ENCODE measurements around the gene RAD51B.
"Not testable (repeated sequence)": the region's sequence is repeated elsewhere in the genome, so short reads cannot be mapped to it uniquely, and the experiment has no call there.

RAD51B gene

DNA sequence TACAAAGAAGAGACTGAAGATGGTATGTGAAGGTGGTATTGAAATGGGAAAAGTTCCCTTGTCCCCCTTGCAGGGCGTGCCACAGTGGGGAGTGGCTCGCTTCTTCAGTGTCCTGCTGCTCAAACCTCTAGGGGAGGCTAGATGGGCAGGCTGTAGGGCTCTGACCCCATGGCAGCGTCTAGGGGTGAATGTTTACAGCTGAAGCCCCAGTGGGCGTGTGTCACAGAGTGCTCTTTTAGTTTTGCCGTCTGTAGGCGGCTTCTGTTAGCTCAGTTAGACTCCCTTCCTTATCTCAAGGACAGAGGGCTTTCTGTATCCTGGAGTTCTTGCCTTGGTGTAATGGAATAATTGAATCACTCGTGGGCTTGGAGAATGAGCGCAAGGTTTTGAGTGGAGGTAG lies 266.2 kb downstream of the RAD51B start:
- no peak for DNase-seq

DNA sequence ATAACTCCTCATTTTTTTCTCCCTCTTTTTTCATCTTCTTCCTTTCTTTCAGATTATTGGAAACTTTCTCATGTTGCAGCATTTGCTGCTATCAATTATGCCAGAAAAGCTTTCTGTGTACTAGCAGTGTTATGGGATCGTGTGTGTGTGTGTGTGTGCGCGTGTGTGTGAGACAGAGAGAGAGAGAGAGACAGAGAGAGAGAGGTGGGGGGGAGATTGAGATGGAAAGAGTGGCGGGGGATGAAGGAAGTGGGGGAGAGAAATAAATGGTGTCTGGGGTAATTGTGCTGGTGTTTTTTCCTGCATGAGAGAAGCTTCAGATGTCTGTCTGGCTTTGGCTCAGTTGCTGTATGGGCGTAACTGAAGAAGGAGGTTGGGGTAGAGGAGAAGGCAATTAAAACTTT lies 268.9 kb downstream of the RAD51B start:
- DNase-seq = no peak

DNA sequence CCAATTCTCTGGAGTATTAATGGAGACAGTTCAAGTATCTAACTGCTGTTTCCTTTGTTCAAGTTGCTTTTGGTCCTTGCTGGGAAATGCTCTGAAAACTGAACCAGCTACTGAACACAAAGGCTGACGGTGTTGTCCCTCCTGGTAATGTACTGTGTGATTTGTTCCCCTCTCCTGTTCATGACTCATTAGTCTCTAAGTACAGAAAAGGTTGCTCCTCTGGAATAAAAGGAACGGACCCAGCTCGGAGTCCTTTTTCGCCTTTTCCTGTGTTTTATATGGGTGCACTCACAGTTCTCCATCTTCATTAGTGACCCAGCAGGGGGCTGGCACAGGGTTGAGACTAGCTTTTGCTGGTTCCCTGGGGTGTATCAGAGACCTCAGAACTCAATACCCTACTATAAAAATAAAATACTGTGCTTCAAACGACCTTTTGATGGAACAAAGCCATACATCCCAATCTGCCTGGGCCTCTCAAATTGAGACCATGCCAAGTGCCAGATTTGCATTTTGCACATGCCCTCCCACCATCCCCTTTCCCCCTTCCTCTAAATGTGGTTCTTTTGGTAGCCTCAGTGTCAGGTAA lies 269.7 kb downstream of the RAD51B start:
- no peak for DNase-seq

DNA sequence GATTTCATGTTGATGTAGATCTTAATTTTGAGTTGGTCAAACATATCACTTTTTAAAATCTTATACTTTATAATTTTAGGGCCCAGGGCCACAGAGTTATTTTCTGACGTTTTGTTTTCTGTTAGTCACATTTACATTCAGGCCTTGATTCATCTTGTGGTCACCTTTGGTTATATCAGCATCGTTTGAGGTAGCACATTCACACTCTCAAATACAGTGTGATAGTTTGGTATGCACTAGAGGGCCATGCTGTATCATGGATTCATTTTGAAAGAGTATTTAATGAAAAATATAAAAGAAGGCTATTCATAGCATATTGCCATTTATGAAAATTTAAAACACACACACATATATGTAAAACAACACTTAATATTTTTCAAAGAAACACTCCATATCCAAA lies 274.6 kb downstream of the RAD51B start:
- no peak for DNase-seq

DNA sequence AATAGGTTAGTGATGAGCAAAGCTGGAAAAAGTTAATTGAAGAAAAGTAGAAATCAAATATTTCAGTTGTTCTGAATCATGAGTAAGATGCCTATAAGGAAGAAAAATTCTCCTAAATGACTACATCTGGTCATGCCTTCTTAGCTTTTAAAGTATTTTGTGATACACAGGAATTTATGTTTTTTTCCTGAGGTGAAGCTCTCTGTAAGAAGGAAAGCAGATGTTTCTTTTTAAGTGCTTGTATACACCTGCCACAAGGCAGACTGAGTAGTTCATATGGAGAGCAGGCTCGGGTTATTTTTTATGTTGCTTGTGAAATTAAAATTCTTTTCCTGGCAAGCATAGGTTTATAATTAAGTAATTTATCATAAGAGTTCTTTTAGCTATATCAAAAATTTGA lies 275.2 kb downstream of the RAD51B start:
- no peak for DNase-seq

DNA sequence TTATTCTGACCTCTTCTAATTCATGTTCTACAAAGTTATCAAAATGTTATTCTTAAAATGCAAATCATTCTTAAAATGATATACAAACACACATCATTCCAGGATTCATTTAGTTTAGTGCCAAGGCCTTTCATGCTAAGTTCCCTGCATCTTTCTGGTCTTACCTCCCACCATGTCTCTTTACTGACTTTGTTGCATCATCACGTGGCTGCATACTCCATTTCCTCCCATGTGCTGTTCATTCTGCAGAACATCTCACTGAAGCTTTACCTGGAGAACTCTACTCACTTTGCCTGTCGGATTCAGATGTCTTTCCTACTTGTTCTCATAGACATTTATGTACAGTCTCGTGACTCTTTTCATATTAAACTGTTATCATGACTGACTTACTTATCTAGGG lies 278.1 kb downstream of the RAD51B start:
- DNase-seq = no peak

DNA sequence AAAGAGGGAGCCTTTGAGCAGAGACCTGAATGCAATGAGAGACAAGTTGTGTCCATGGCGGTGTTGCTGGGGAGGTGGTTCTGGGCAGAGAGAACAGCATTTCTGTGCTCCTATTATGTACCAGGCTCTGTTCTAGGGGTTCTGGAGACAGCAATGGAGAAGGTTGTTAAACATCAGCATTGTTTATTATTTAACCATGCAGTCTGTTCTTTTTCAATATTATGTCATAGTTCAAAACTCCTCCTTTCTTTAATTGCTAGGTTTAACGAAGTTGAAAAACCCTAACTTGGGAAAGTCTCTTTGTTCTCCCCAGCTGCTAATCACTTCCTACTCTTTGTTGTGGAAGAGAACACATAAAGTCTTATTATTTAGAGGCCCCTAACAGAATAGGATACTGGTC lies 279.3 kb downstream of the RAD51B start:
- no peak for DNase-seq

DNA sequence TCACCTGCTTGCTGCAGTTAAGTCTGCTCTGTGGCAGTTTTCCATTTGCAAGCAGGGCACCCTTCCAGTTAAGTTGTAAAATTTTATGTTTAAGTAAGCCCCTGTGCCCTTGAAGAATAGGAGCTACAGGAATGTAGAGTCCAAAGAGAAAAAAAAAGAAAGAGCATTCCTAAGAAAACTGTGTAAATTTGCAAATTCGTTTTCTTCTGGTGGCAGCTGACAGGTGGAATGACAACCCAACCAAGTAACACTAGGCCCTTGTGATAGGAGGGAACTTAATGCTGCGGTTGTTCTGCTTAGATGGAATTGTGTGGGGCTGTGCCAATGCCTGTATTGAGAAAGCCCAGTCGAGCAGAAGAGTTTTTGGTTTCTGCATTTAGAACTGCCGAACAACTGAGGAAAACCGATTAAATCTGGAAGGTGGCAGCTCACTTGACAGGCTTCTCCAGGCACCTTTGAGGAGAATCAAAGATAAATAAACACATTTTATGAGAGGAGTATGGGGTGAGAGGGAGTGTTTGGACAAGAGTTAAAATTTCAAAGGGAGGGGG lies 280.0 kb downstream of the RAD51B start:
- no peak for DNase-seq

DNA sequence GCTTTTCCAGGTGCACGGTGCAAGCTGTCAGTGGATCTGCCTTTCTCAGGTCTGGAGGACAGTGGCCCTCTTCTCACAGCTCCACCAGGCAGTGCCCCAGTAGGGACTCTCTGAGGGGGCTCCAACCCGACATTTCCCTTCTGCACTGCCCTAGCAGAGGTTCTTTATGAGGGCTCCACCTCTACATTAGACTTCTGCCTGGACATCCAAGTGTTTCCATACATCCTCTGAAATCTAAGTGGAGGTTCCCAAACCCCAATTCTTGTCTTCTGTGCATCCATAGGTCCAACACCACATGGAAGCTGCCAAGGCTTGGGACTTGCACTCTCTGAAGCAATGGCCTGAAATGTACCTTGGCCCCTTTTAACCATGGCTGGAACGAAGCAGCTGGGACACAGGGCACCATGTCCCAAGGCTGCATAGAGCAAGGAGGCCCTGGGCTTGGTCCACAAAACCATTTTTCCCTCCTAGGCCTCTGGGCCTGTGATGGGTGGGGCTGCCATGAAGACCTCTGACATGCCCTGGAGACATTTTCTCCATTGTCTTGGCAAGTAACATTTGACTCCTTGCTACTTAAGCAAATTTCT lies 282.2 kb downstream of the RAD51B start:
- DNase-seq = not testable (repeated sequence)

DNA sequence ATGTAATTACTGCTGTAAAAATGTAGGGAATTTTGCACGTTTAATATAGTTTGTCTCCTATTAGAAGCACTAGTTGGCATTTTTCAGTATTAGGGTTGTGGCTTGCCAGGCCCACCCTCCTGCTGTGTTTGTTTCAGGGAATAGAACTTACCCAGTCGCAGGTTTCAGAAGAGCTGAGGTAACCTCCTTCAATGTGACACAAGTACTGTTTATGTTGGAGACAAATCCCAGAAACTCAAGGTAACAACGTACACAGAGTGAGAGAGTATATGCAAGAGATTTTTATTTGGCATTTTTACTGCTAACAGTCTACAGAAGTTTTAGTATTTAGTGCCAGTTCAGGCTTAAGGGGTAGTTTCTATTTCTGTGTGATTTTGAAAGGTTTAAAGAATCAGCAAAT lies 284.3 kb downstream of the RAD51B start:
- DNase-seq = no peak

DNA sequence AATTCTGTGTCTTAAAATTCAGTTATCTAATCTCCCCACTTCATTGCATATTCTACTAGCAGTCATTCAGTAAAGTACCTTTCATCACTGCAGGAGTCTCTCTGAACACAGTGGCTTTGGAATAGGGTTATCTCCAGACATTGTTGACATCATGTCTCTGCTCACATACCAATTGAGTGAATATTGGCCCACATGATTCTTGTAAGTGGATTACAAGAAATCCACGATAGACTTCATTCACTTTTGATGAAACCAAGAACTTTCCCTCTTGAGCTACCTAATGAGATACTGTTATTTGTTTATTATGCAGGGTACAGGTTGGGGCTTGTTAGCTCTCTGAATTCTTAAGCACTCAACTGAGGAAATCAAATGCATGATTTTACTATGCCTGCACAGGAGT lies 284.9 kb downstream of the RAD51B start:
- DNase-seq = no peak

DNA sequence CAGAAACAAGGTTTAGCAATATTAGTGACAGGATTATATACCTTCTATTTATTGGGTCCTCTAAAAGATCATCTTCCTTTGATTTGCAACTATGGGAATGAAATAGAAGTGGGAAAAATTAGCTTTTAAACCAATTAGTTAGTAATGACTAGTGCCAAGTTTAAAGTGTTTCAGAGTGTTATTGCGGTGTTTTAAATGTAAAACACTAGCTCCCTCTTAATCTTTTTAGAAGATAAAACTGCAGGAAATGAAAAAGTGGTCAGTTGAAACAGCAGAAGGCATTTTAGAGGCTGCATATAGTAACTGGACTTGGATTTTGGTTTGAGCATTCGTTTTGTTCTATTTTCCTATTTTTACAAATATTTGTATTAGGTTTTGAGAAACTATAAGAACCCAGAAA lies 286.2 kb downstream of the RAD51B start:
- DNase-seq = no peak

DNA sequence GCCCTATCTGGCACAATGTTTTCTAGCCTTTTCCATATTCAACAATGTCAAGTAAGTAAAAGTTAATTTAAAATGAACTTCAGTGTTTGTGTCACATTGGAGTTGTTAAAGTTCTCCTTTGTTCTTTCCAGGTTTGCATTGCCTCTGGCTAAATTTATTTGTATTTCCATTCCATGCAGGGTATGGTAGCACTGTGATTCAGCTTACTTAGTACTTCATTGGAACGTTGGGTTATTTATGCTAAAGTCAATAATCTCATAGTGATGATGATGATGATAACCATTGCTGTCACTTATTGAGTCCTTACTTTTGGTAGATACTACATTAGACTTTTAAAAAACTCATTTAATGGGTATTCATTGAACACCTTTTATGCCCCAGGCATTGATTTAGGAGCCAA lies 286.9 kb downstream of the RAD51B start:
- no peak for DNase-seq

DNA sequence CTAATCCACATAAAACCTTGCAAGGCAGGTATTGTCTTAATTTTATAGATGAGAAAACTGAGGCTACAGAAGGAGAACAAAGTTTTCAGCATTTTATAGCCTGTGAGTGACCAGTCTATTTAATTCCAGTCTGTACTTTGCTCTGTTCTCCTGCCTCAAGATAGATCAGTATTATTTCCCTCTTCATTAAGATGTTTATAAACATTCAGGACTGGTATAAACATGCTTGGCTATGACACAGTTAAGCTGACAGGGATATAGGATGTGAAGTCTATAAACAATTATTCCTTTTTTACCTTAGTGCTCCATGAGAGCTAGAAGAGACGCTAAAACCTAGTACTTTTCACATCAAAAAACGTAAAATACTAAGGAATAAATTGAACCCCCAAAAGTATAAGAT lies 287.3 kb downstream of the RAD51B start:
- DNase-seq = no peak

DNA sequence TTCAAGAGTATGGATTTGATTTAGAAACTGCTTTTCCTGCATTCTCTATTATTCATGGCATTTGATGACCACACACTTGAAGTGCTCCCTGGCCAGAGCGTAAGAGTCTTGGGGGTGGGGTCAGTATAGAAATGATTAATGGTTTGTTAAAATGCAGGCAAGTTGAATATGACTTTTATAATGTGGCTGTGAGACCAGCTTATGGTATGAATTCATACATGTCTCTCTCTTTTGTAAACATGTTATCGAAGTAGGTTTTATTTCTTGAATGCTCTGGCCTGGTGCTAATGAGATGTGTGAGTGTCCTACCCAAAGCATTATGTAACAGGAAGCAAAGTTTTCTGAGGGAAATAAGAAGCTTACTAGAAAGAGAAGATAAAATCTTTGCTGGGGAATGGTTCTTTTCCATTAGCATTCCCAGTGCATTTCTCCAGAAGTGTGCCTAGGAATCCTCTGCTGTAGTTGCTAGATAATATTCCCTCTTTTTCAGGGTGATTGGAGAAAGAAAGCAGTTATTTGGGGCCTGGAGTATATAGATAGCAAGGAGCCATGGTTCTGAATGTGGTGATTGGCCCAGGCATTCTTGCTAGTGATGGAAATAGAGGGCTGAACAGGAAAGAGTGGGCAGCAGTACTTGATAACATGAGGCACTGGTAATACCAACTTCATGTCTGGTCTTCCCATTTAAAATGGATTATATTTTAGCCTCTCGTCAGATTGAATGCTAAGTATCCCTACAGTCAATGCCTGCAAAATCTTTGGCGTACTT lies 289.7 kb downstream of the RAD51B start:
- no peak for DNase-seq

DNA sequence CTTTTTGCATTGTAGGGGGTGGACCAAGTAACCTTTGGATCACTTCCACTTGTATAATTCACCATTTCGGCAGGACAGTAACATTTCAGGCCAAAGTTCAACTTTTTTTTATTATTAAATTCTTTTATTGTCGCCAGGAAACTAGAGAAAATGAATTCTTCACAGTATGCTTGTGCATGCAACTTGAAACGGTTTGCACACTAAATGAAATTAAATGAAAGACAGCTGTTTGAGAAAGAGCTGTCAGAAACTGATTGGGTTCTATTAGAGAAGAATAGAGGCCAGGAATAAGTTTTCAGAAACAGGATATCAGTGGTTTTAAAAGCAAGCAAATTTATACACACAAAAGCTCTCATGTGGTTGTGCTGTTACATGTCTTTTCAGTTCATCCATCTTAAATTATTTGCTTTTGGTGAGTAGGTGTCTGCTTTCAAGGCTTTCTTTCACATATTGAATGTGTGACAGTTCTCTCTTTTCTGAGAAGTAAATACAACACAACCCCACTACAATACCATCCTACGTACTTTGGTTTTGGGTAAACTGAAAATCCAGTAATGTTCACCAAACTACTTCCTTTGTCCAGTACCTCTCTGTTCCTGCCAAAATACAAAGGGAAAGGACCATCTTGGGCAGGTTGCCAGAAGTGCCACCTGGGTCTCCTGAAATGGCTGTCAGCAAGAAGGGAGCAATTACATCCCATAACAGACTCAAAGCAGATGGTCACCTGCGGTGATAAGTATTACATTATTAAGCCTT lies 291.7 kb downstream of the RAD51B start:
- DNase-seq = no peak

DNA sequence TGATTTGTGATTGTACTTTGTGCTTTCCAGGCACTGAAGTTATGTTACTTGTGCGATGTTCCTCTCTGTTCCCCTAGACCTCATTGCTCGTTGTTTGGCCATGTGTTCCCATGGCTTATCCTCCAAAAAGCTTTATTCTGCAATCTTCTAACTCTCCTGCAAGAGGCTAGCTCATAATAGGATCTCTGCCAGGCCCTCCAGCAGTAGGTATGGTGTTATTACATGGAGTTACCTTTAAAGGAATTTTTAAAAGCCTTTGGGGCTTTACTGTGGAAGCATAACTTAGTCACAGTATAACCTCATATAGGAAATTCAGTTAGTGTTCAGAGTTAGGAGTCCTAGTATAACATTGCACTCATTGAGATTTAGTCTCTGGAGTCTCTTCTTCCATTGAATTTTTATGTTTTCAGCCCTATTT lies 292.3 kb downstream of the RAD51B start:
- no peak for DNase-seq

DNA sequence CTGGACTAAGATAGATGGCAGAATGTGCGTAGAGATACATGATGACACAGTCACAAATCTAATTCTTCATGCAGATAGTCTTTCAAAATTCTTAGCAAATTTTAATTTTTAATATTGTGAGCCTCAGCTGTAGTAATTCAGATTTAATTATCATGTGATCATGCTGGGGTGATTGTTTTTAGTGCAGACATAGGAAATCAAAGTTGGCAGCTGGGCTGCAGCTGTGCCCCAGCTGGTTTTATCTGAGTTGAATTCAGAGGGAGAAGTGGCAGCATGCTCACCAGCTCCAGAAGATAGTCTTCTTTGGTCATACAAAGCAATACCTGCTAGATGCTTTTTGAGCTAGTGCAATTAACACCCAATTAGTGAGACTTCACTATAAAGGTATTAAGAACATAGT lies 292.9 kb downstream of the RAD51B start:
- DNase-seq = no peak

DNA sequence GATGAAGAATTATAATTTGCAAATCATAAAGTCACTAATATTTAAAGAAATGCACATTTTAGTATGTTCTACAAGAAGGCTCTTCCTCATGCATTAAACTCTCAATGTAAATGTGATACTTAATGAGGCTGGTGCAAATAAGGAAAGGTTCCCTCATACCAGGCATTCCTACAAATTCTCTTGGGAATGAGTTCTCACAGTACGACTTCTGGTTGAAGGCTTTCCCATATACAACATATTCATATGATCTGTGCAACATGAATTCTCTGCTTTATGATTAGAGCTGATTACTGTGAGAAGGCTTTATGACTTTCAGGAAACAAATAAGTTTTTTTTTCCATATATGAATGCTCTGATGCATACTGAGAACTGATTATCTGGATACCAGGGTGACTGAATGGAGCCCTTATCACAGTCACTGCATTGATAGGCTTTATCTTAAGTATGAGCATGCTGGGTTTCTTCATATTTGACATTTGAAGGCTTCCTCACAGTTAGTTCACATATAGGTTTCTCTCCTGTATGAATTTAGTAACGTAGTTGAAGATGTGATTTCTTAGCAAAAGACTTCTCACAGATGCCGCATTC lies 293.9 kb downstream of the RAD51B start:
- DNase-seq = no peak

DNA sequence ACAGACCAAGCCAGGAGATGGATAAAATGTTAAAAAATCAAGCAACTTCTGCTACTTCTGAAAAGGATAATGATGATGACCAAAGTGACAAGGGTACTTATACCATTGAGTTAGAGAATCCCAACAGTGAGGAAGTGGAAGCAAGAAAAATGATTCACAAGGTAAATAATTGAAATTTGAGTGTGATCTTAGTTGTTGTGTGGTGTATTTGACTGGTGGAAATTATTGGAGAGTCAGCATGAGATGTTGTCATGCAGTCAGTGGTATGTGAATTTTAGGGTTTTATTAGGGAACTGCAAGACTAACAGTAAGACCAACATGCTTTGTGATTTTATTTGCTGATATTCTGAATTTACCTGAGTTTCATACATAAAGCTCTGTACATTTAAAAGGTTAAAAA lies 296.4 kb downstream of the RAD51B start:
- DNase-seq = not testable (repeated sequence)

DNA sequence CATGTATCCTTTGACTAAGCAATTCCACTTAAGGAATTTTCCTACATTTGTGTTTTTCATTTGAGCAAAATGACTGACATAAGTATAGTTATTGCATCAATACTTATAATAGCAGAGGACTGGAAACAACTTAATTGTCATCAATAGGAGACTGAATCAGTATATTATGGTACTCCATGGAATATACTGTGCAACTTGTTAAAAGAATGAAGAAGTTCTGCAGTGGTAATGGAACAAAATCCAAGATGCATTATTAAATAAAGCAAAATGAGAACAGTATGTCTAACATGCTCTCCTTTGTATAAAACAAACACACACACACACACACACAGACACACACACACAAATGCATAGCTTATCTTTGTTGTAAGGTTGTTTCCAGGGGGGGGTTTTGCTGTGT lies 303.1 kb downstream of the RAD51B start:
- no peak for DNase-seq

DNA sequence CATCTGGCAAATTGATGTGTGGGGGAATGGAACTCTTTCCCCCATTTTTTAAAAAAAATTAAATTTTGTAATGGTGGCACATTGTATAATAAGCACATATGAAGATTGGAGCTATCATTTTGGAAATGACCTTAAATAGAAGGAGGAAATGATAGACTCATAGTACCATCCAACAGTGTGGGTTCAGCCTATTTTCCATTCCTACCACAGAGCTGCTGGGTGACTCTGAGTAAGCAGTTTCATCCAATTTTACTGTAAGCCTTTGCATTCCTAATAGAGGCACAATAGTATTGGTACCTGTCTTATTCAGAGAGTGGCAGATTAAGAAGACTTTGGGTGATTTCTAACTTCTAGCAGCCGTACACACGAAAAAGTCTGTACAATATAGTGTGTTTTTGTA lies 304.5 kb downstream of the RAD51B start:
- DNase-seq = no peak

All from activated CD4-positive, alpha-beta T cell treated with anti-CD3 and anti-CD28 coated beads for 1 hour (primary cell).